PC-3 (cell line): ENCODE results near the gene SHC4.

Experiments
- CTCF ChIP-seq: fragments of 300-600 bp; sonication (generic); conservative IDR thresholded peaks from 2 replicates; pipeline ENCODE4 v1.5.1; 2017; ENCODE audit warnings: antibody characterized with exemption, low read depth, mild to moderate bottlenecking, low read length
- EZH2 ChIP-seq: fragments of 300-600 bp; sonication (generic); IDR thresholded peaks from one replicate; pipeline ENCODE4 v1.6.1; 2017; ENCODE audit warnings: antibody characterized with exemption, mild to moderate bottlenecking, low read length; ENCODE audit not compliant: unreplicated experiment
- EZH2phosphoT487 ChIP-seq: fragments of 300-600 bp; sonication (generic); IDR thresholded peaks from 2 replicates; pipeline ENCODE4 v1.6.1; 2018; ENCODE audit warnings: mild to moderate bottlenecking, antibody characterized with exemption, low read length, borderline replicate concordance

- TF ChIP-seq CTCF, result no peak
- no peak for TF ChIP-seq EZH2phosphoT487
- TF ChIP-seq EZH2, result no peak
These were observed 32.6 kb upstream of the SHC4 start for GRCh38 chr15:48996276-48996675.
